IMR-90 (cell line): Measurements from ENCODE around the gene TRPV3. TPM values are rescaled to one million over a fixed set of nuclear protein-coding genes. Genes with fewer than 3 reads are reported as not detected.

Experiments used
- ATAC-seq: fragments of 200-7000 bp; cut with Tn5 transposase; 2 replicates; pipeline ENCODE4 v1.9.1; 2020; ENCODE audit warnings: low read depth, mild to moderate bottlenecking, moderate library complexity
- BruUV-seq: library from RNA; stranded (reverse); fragments of 400-500 nt; replicated peaks from 2 replicates; lab custom pipeline; 2021; lab: Mats Ljungman, UMichigan
- CTCF ChIA-PET: fragments of 300-600 bp; formaldehyde crosslinking; extraction: SDS; loops from one replicate; lab custom pipeline; 2021; ENCODE audit warnings: antibody characterized with exemption; lab: Yijun Ruan, JAX
- POLR2A ChIA-PET: fragments of 300-600 bp; sonication (Branson Sonifier 250); formaldehyde crosslinking; loops from one replicate; lab custom pipeline; 2022; ENCODE audit warnings: antibody characterized with exemption; ENCODE audit not compliant: unreplicated experiment; lab: Charles Lee
- DNase-seq: peaks from one replicate; pipeline ENCODE4 v3.0.0; 2013
- H2AFZ ChIP-seq: replicated peaks from 2 replicates; pipeline ENCODE3; 2013; ENCODE audit warnings: low read length, mild to moderate bottlenecking; ENCODE audit not compliant: poor library complexity
- H2AK5ac ChIP-seq: 2 replicates; pipeline ENCODE4 v1.6.1; 2013; ENCODE audit warnings: low read depth, low read length, inconsistent platforms
- H2AK9ac ChIP-seq: replicated peaks from 2 replicates; pipeline ENCODE3; 2013; ENCODE audit warnings: mild to moderate bottlenecking, low read depth, low read length, moderate library complexity; ENCODE audit not compliant: poor library complexity
- H2BK120ac ChIP-seq: 2 replicates; pipeline ENCODE4 v1.6.1; 2013; ENCODE audit warnings: low read depth, low read length, inconsistent platforms
- H2BK15ac ChIP-seq: 3 replicates; pipeline ENCODE4 v1.6.1; 2013; ENCODE audit warnings: low read depth, low read length, inconsistent platforms
- H2BK20ac ChIP-seq: 2 replicates; pipeline ENCODE4 v1.6.1; 2013; ENCODE audit warnings: low read depth, mild to moderate bottlenecking, inconsistent platforms, low read length, moderate library complexity
- H2BK5ac ChIP-seq: 2 replicates; pipeline ENCODE4 v1.6.1; 2013; ENCODE audit warnings: mild to moderate bottlenecking, low read depth, low read length, inconsistent platforms; ENCODE audit not compliant: poor library complexity, severe bottlenecking
- H3K14ac ChIP-seq: replicated peaks from 2 replicates; pipeline ENCODE4 v1.6.1; 2013; ENCODE audit warnings: low read depth, low read length, inconsistent platforms
- H3K18ac ChIP-seq: 2 replicates; pipeline ENCODE4 v1.6.1; 2013; ENCODE audit warnings: low read depth, low read length, control low read depth
- H3K23ac ChIP-seq: 2 replicates; pipeline ENCODE4 v1.6.1; 2013; ENCODE audit warnings: low read depth, low read length, inconsistent platforms
- H3K27ac ChIP-seq: 2 replicates; pipeline ENCODE4 v1.5.1; 2013; ENCODE audit warnings: mild to moderate bottlenecking, control low read depth, low read length; ENCODE audit not compliant: insufficient read depth
- H3K27me3 ChIP-seq: 2 replicates; pipeline ENCODE4 v1.6.1; 2013; ENCODE audit warnings: low read length; ENCODE audit not compliant: control insufficient read depth, insufficient read depth
- H3K36me3 ChIP-seq: 2 replicates; pipeline ENCODE4 v1.6.1; 2013; ENCODE audit warnings: low read length, mixed read lengths; ENCODE audit not compliant: control insufficient read depth, insufficient read depth
- H3K4ac ChIP-seq: 2 replicates; pipeline ENCODE4 v1.6.1; 2013; ENCODE audit warnings: low read depth, low read length, inconsistent platforms
- H3K4me1 ChIP-seq: 2 replicates; pipeline ENCODE4 v1.6.1; 2013; ENCODE audit warnings: low read length, mixed read lengths; ENCODE audit not compliant: control insufficient read depth, insufficient read depth
- H3K4me2 ChIP-seq: 2 replicates; pipeline ENCODE4 v1.6.1; 2013; ENCODE audit warnings: low read depth, mild to moderate bottlenecking, control low read depth, low read length, moderate library complexity
- H3K4me3 ChIP-seq: 2 replicates; pipeline ENCODE4 v1.5.1; 2013; ENCODE audit warnings: low read depth, mild to moderate bottlenecking, control low read depth, low read length, moderate library complexity; ENCODE audit not compliant: insufficient read depth
- H3K56ac ChIP-seq: 2 replicates; pipeline ENCODE4 v1.6.1; 2013; ENCODE audit warnings: low read length, inconsistent platforms; ENCODE audit not compliant: insufficient read depth; ENCODE audit errors: extremely low read depth
- H3K79me1 ChIP-seq, 2 experiments: 2 replicates each; pipeline ENCODE4 v1.6.1; 2013; ENCODE audit warnings: low read length in 2 of 2, inconsistent platforms in 1 of 2, low read depth in 1 of 2
- H3K9ac ChIP-seq: 2 replicates; pipeline ENCODE4 v1.6.1; 2013; ENCODE audit warnings: low read depth, low read length, control low read depth
- H3K9me1 ChIP-seq: 2 replicates; pipeline ENCODE4 v1.6.1; 2013; ENCODE audit warnings: low read length, inconsistent platforms; ENCODE audit not compliant: insufficient read depth
- H3K9me3 ChIP-seq: 2 replicates; pipeline ENCODE4 v1.6.1; 2013; ENCODE audit warnings: low read length; ENCODE audit not compliant: control insufficient read depth, insufficient read depth
- H4K20me1 ChIP-seq: 2 replicates; pipeline ENCODE4 v1.6.1; 2013; ENCODE audit warnings: low read length, inconsistent platforms; ENCODE audit not compliant: insufficient read depth
- H4K5ac ChIP-seq: 2 replicates; pipeline ENCODE4 v1.6.1; 2013; ENCODE audit warnings: mild to moderate bottlenecking, low read depth, low read length, control low read depth
- H4K8ac ChIP-seq, 2 experiments: 2 replicates each; pipeline ENCODE4 v1.6.1; 2013; ENCODE audit warnings: low read depth in 2 of 2, low read length in 2 of 2, control low read depth in 1 of 2, inconsistent platforms in 1 of 2
- H4K91ac ChIP-seq: 2 replicates; pipeline ENCODE4 v1.6.1; 2013; ENCODE audit warnings: low read depth, low read length, inconsistent platforms; ENCODE audit not compliant: insufficient read depth
- BHLHE40 ChIP-seq: fragments of 150-350 bp; IDR thresholded peaks from 2 replicates; pipeline ENCODE4 v1.6.1; 2016; ENCODE audit warnings: mild to moderate bottlenecking, low read depth, low read length
- CEBPB ChIP-seq: IDR thresholded peaks from 2 replicates; pipeline ENCODE4 v1.6.1; 2012; ENCODE audit warnings: low read depth, low read length, improper control_type of control experiment
- CTCF ChIP-seq: conservative IDR thresholded peaks from 2 replicates; pipeline ENCODE4 v1.5.1; 2012; ENCODE audit warnings: mild to moderate bottlenecking, low read depth, low read length, improper control_type of control experiment
- ELK1 ChIP-seq: fragments of 150-350 bp; IDR thresholded peaks from 2 replicates; pipeline ENCODE4 v1.6.1; 2016; ENCODE audit warnings: low read depth, mild to moderate bottlenecking, low read length, moderate library complexity, borderline replicate concordance
- FOS ChIP-seq: fragments of 150-350 bp; IDR thresholded peaks from 2 replicates; pipeline ENCODE4 v1.6.1; 2016; ENCODE audit warnings: low read depth, low read length
- MAFK ChIP-seq: IDR thresholded peaks from 2 replicates; pipeline ENCODE4 v1.6.1; 2012; ENCODE audit warnings: low read depth, low read length, improper control_type of control experiment
- MAZ ChIP-seq: IDR thresholded peaks from 2 replicates; pipeline ENCODE4 v1.6.1; 2012; ENCODE audit warnings: low read depth, mild to moderate bottlenecking, low read length, improper control_type of control experiment, moderate library complexity, borderline replicate concordance
- MXI1 ChIP-seq: IDR thresholded peaks from 2 replicates; pipeline ENCODE4 v1.6.1; 2012; ENCODE audit warnings: low read depth, mild to moderate bottlenecking, low read length, moderate library complexity, borderline replicate concordance
- NFE2L2 ChIP-seq: fragments of 150-350 bp; IDR thresholded peaks from 2 replicates; pipeline ENCODE4 v1.6.1; 2016; ENCODE audit warnings: low read depth, mild to moderate bottlenecking, low read length
- POLR2A ChIP-seq: IDR thresholded peaks from 2 replicates; pipeline ENCODE4 v1.6.1; 2012; ENCODE audit warnings: mild to moderate bottlenecking, low read depth, low read length
- RAD21 ChIP-seq: IDR thresholded peaks from 2 replicates; pipeline ENCODE4 v1.6.1; 2012; ENCODE audit warnings: low read length, improper control_type of control experiment
- RCOR1 ChIP-seq: IDR thresholded peaks from 2 replicates; pipeline ENCODE4 v1.6.1; 2012; ENCODE audit warnings: mild to moderate bottlenecking, low read length, improper control_type of control experiment; ENCODE audit not compliant: insufficient replicate concordance
- RFX5 ChIP-seq: IDR thresholded peaks from 2 replicates; pipeline ENCODE4 v1.8.0; 2012; ENCODE audit warnings: low read depth, mild to moderate bottlenecking, low read length, moderate library complexity
- SMC3 ChIP-seq: fragments of 150-350 bp; IDR thresholded peaks from 2 replicates; pipeline ENCODE4 v1.6.1; 2016; ENCODE audit warnings: low read depth, mild to moderate bottlenecking, antibody characterized with exemption, low read length, moderate library complexity
- USF2 ChIP-seq: fragments of 150-350 bp; IDR thresholded peaks from 2 replicates; pipeline ENCODE4 v1.6.1; 2017; ENCODE audit warnings: mild to moderate bottlenecking, antibody characterized with exemption, low read length, low read depth
- WGBS, 2 experiments: methylation state at CpG; one replicate each; pipeline versions ENCODE4 v1.1.5 to v1.1.7; 2013; ENCODE audit warnings: missing lambda C conversion rate in 2 of 2; ENCODE audit not compliant: insufficient read length in 1 of 2; ENCODE audit errors: extremely low coverage in 2 of 2; 5-methylcytosine and 5-hydroxymethylcytosine counted together
- dilution Hi-C: fragments of 300-500 bp; cut with HindIII; formaldehyde crosslinking; loops from one replicate; pipeline ENCODE4 v1.14.3; 2018; ENCODE audit warnings: low sequenced_read_pairs; ENCODE audit not compliant: unreplicated experiment
- in situ Hi-C: fragments of 300-500 bp; cut with MboI; formaldehyde crosslinking; loops from 3 replicates; pipeline ENCODE4 v1.14.3; 2019; ENCODE audit warnings: low sequenced_read_pairs, inconsistent platforms, mixed read lengths
- intact Hi-C: fragments of 100-400 bp; cut with micrococcal nuclease; formaldehyde crosslinking; loops from 2 replicates; pipeline ENCODE4 v1.10.0; 2022
- polyA plus RNA-seq, 3 experiments: library from polyadenylated mRNA; depleted of rRNA; stranded (reverse); fragments of >200 nt; gene quantifications; 2 replicates each; pipeline ENCODE4 v1.2.3, GENCODE V29; 2012; ENCODE audit warnings: low replicate concordance in 1 of 3
- total RNA-seq: library from RNA; depleted of rRNA; stranded (reverse); fragments of >200 nt; gene quantifications from 2 replicates; pipeline ENCODE4 v1.2.3, GENCODE V29; 2012

TRPV3 gene
- total and polyA plus RNA-seq, 2 of the 4 experiments (the other 2 are of a cell fraction), result 0.18 to 0.26 TPM

- Histone ChIP-seq H2BK120ac (no peak overlapping the region), H2BK20ac (no peak overlapping the region), H3K9me1 (no peaks in the 10 kb centered on the region), H3K27ac (no peak overlapping the region), H3K4me2 (no peak overlapping the region), H3K14ac (no peak overlapping the region), H3K56ac (no peak overlapping the region), H2BK15ac (no peak overlapping the region), H3K27me3 (peaks cover 2% of the 10 kb centered on the region; the same call in 1 of the 2 replicates), H3K23ac (no peak overlapping the region), H2BK5ac (no peak overlapping the region), H2AK5ac (no peak overlapping the region), H2AFZ (no peak overlapping the region), H2AK9ac (no peak overlapping the region), H3K36me3 (no peaks in the 10 kb centered on the region), H3K4ac (no peak overlapping the region), H3K4me1 (no peaks in the 10 kb centered on the region), H4K91ac (no peak overlapping the region), H3K79me1 (no peaks in the 10 kb centered on the region), H3K18ac (no peak overlapping the region), H3K9me3 (no peaks in the 10 kb centered on the region), H4K5ac (no peak overlapping the region), H3K9ac (no peak overlapping the region), H3K4me3 (no peak overlapping the region), H4K8ac (no peak overlapping the region), H4K20me1 (no peaks in the 10 kb centered on the region)
- ChIA-PET POLR2A (no interaction called here), CTCF (no interaction called here)
- no CpG with 5 or more reads among the region's 3 CpGs for WGBS, 2 experiments
- TF ChIP-seq SMC3 (no peak), RCOR1 (no peak), ELK1 (no peak), MXI1 (no peak), MAZ (no peak), POLR2A (no peak), RAD21 (no peak), NFE2L2 (no peak), CTCF (no peak), CEBPB (no peak), USF2 (no peak), RFX5 (no peak), BHLHE40 (no peak), FOS (no peak), MAFK (no peak)
- no TSS peak for BruUV-seq
- DNase-seq (no peak), ATAC-seq (no peak)
- in situ Hi-C loops, result no loop called here
- dilution Hi-C loops, result no loop called here
- intact Hi-C loops, result no loop called here
Observed at GRCh38 chr17:3479988-3480387, 77.6 kb downstream of the TRPV3 start.
